Fibroblast of lung (primary cell): ENCODE results near the gene TMEM51.

Experiments
- EZH2 ChIP-seq: IDR thresholded peaks from 2 replicates; pipeline ENCODE4 v1.5.1; 2012; ENCODE audit warnings: low read length, control low read depth, mild to moderate bottlenecking; ENCODE audit errors: missing control alignments
- TF ChIP-seq, protein P1 (sequence below), 2 donors: IDR thresholded peaks in 1 of 2; conservative IDR thresholded peaks in 1 of 2; 1 replicate in 1 of 2; 2 replicates in 1 of 2; pipeline ENCODE4 v1.5.1; 2011 to 2012; ENCODE audit warnings: low read length in 2 of 2, control low read depth in 1 of 2, inconsistent platforms in 1 of 2, low read depth in 1 of 2, mild to moderate bottlenecking in 1 of 2

GRCh38 chr1:15196069-15196468 lies 42.5 kb downstream of the TMEM51 start:
- TF ChIP-seq, protein P1, sequence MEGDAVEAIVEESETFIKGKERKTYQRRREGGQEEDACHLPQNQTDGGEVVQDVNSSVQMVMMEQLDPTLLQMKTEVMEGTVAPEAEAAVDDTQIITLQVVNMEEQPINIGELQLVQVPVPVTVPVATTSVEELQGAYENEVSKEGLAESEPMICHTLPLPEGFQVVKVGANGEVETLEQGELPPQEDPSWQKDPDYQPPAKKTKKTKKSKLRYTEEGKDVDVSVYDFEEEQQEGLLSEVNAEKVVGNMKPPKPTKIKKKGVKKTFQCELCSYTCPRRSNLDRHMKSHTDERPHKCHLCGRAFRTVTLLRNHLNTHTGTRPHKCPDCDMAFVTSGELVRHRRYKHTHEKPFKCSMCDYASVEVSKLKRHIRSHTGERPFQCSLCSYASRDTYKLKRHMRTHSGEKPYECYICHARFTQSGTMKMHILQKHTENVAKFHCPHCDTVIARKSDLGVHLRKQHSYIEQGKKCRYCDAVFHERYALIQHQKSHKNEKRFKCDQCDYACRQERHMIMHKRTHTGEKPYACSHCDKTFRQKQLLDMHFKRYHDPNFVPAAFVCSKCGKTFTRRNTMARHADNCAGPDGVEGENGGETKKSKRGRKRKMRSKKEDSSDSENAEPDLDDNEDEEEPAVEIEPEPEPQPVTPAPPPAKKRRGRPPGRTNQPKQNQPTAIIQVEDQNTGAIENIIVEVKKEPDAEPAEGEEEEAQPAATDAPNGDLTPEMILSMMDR (conservative IDR thresholded peaks at IDR 0.05 in 1 of 2, IDR thresholded peaks at IDR 0.05 in 1 of 2; ENCODE audit: low read depth in 1 of 2, low read length in 2 of 2) = no peak
- TF ChIP-seq EZH2 = no peak
